ENCODE results near the gene PPRC1.

Gene PPRC1

DNA sequence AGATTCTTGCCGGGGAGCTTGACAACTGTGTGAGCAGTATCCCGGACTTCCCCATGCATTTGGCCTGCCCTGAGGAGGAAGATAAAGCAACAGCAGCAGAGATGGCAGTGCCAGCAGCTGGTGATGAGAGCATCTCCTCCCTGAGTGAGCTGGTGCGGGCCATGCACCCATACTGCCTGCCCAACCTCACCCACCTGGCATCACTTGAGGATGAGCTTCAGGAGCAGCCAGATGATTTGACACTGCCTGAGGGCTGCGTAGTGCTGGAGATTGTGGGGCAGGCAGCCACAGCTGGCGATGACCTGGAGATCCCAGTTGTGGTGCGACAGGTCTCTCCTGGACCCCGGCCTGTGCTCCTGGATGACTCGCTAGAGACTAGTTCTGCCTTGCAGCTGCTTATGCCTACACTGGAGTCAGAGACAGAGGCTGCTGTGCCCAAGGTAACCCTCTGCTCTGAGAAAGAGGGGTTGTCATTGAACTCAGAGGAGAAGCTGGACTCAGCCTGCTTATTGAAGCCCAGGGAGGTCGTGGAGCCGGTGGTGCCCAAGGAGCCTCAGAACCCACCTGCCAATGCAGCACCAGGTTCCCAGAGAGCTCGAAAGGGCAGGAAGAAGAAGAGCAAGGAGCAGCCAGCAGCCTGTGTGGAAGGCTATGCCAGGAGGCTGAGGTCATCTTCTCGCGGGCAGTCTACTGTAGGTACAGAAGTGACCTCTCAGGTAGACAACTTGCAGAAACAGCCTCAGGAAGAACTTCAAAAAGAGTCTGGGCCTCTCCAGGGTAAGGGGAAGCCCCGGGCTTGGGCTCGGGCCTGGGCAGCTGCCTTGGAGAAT lies 6.7 kb downstream of the PPRC1 start:
- Histone ChIP-seq H3K27ac (no peak overlapping the region), H3K36me3 (peaks cover 79% of the 10 kb centered on the region), H3K4me3 (ENCODE audit: low read depth, low read length) (no peak overlapping the region), H3K9me3 (ENCODE audit: severe bottlenecking) (no peaks in the 10 kb centered on the region), H3K27me3 (ENCODE audit: insufficient read depth, low read depth, severe bottlenecking) (no peaks in the 10 kb centered on the region)
- TF ChIP-seq CTCF (IDR thresholded peaks at IDR 0.05; ENCODE audit: low read depth, low read length), result no peak
- no peak for DNase-seq

DNA sequence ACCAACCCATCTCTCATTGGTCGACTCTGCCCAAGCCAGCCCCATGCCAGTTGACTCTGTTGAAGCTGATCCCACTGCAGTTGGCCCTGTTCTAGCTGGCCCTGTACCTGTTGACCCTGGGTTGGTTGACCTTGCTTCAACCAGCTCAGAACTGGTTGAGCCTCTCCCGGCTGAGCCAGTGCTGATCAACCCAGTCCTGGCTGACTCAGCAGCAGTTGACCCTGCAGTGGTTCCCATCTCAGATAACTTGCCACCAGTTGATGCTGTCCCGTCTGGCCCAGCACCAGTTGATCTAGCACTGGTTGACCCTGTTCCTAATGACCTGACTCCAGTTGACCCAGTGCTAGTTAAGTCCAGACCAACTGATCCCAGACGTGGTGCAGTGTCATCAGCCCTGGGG lies 7.4 kb downstream of the PPRC1 start:
- no peaks in the 10 kb centered on the region for H3K9me3 ChIP-seq (ENCODE audit: severe bottlenecking)
- no peak for DNase-seq
- no peaks in the 10 kb centered on the region for H3K27me3 ChIP-seq (ENCODE audit: insufficient read depth, low read depth, severe bottlenecking)
- H3K27ac ChIP-seq, result no peak overlapping the region
- H3K36me3 ChIP-seq, result peaks cover 79% of the 10 kb centered on the region
- H3K4me3 ChIP-seq (ENCODE audit: low read depth, low read length), result no peak overlapping the region
- TF ChIP-seq CTCF (IDR thresholded peaks at IDR 0.05; ENCODE audit: low read depth, low read length), result no peak

- Histone ChIP-seq H3K27ac (no peak overlapping the region), H3K36me3 (peaks cover 80% of the 10 kb centered on the region), H3K9me3 (ENCODE audit: severe bottlenecking) (no peaks in the 10 kb centered on the region), H3K27me3 (ENCODE audit: insufficient read depth, low read depth, severe bottlenecking) (no peaks in the 10 kb centered on the region), H3K4me3 (ENCODE audit: low read depth, low read length) (no peak overlapping the region)
- DNase-seq, result no peak
- no peak for TF ChIP-seq CTCF (IDR thresholded peaks at IDR 0.05; ENCODE audit: low read depth, low read length)
These were observed 8.2 kb downstream of the PPRC1 start for GRCh38 chr10:102140913-102141540.

DNA sequence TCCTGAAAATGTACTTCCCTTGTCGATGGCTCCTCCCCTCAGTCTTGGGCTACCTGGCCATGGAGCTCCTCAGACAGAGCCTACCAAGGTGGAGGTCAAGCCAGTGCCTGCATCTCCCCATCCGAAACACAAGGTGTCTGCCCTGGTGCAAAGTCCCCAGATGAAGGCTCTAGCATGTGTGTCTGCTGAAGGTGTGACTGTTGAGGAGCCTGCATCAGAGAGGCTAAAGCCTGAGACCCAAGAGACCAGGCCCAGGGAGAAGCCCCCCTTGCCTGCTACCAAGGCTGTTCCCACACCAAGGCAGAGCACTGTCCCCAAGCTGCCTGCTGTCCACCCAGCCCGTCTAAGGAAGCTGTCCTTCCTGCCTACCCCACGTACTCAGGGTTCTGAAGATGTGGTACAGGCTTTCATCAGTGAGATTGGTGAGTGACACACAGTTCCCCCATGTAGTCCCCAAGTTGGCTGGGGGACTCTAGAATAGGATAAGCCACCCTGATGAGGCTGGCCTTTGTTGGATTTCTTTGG lies 8.8 kb downstream of the PPRC1 start:
- no peak for TF ChIP-seq CTCF (IDR thresholded peaks at IDR 0.05; ENCODE audit: low read depth, low read length)
- Histone ChIP-seq H3K4me3 (ENCODE audit: low read depth, low read length) (no peak overlapping the region), H3K36me3 (peaks cover 86% of the 10 kb centered on the region), H3K27me3 (ENCODE audit: insufficient read depth, low read depth, severe bottlenecking) (no peaks in the 10 kb centered on the region), H3K9me3 (ENCODE audit: severe bottlenecking) (no peaks in the 10 kb centered on the region), H3K27ac (no peak overlapping the region)
- DNase-seq, result no peak

- Histone ChIP-seq H3K27ac (no peak overlapping the region), H3K36me3 (peaks cover 85% of the 10 kb centered on the region), H3K27me3 (ENCODE audit: insufficient read depth, low read depth, severe bottlenecking) (no peaks in the 10 kb centered on the region), H3K9me3 (ENCODE audit: severe bottlenecking) (no peaks in the 10 kb centered on the region), H3K4me3 (ENCODE audit: low read depth, low read length) (no peak overlapping the region)
- no peak for TF ChIP-seq CTCF (IDR thresholded peaks at IDR 0.05; ENCODE audit: low read depth, low read length)
- no peak for DNase-seq
These were observed 14.2 kb downstream of the PPRC1 start for GRCh38 chr10:102146971-102147428.
